KMS-11 (cell line): ENCODE results near the gene LRP6.

Experiments
- H2AFZ ChIP-seq: fragments of 200-600 bp; sonication (generic); 2 replicates; pipeline ENCODE4 v1.6.1; 2016; ENCODE audit warnings: antibody characterized with exemption, mixed run types, low read depth
- H3K27ac ChIP-seq: fragments of 200-600 bp; sonication (generic); 2 replicates; pipeline ENCODE4 v1.6.1; 2016; ENCODE audit warnings: mild to moderate bottlenecking, mixed run types
- H3K27me3 ChIP-seq: fragments of 200-600 bp; sonication (generic); 2 replicates; pipeline ENCODE4 v1.6.1; 2017; ENCODE audit warnings: mild to moderate bottlenecking, low read depth, mixed run types, moderate library complexity; ENCODE audit not compliant: insufficient read depth
- H3K36me3 ChIP-seq: fragments of 200-600 bp; sonication (generic); 2 replicates; pipeline ENCODE4 v1.6.1; 2017; ENCODE audit warnings: mild to moderate bottlenecking, mixed run types; ENCODE audit not compliant: insufficient read depth
- H3K4me1 ChIP-seq: fragments of 200-600 bp; sonication (generic); 2 replicates; pipeline ENCODE4 v1.6.1; 2016; ENCODE audit warnings: mild to moderate bottlenecking, low read depth, mixed run types; ENCODE audit not compliant: poor library complexity, severe bottlenecking
- H3K4me2 ChIP-seq: fragments of 200-600 bp; sonication (generic); 2 replicates; pipeline ENCODE4 v1.7.0; 2016; ENCODE audit warnings: mild to moderate bottlenecking, mixed run types
- H3K4me3 ChIP-seq: fragments of 200-600 bp; sonication (generic); IDR thresholded peaks from 2 replicates; pipeline ENCODE4 v1.6.1; 2017; ENCODE audit warnings: low read depth, low read length, mixed read lengths; ENCODE audit not compliant: insufficient read depth
- H3K79me2 ChIP-seq: fragments of 200-600 bp; sonication (generic); 2 replicates; pipeline ENCODE4 v1.6.1; 2016; ENCODE audit warnings: low read depth, mixed run types; ENCODE audit not compliant: insufficient read depth
- H3K9ac ChIP-seq: fragments of 200-600 bp; sonication (generic); 2 replicates; pipeline ENCODE4 v1.6.1; 2016; ENCODE audit warnings: mild to moderate bottlenecking, mixed run types
- H4K20me1 ChIP-seq: fragments of 200-600 bp; sonication (generic); 2 replicates; pipeline ENCODE4 v1.6.1; 2016; ENCODE audit warnings: mild to moderate bottlenecking, mixed run types; ENCODE audit not compliant: insufficient read depth
- TF ChIP-seq, protein P1 (sequence below): fragments of 200-600 bp; sonication (generic); conservative IDR thresholded peaks from 2 replicates; pipeline ENCODE4 v1.6.1; 2017; ENCODE audit warnings: low read depth, mild to moderate bottlenecking, antibody characterized with exemption, low read length, moderate library complexity, mixed read lengths

The LRP6 gene

DNA sequence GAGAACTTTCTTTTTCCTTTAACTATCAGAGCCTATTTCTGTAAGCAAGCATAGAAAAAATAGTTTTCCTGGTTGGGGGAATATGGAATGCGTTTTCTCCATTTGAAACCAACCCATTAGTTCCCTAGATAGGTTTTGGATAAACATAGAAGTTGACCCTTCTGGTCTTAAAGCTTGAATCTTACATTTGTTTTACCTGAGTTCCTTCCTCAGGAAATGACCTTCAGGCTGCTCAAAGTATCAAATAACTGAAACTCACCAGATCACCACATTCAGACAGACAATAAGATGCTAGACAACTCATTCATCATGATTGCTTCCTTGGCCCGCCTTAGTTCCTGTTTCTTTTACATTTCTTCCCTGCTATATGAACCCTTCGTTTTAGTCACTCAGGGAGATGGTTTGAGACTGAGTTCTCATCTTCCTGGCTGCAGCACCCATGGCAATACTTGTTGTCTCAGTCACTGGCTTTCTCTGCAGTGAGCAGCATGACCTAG is 52.2 kb downstream of the LRP6 start:
- H3K36me3 ChIP-seq, result no peaks in the 10 kb centered on the region
- H3K4me3 ChIP-seq, result no peak overlapping the region
- no peak overlapping the region for H2AFZ ChIP-seq
- no peaks in the 10 kb centered on the region; the same call in 1 of the 2 replicates for H3K79me2 ChIP-seq
- peak overlapping the region; percentile 62 for H3K4me2 ChIP-seq
- TF ChIP-seq, protein P1, sequence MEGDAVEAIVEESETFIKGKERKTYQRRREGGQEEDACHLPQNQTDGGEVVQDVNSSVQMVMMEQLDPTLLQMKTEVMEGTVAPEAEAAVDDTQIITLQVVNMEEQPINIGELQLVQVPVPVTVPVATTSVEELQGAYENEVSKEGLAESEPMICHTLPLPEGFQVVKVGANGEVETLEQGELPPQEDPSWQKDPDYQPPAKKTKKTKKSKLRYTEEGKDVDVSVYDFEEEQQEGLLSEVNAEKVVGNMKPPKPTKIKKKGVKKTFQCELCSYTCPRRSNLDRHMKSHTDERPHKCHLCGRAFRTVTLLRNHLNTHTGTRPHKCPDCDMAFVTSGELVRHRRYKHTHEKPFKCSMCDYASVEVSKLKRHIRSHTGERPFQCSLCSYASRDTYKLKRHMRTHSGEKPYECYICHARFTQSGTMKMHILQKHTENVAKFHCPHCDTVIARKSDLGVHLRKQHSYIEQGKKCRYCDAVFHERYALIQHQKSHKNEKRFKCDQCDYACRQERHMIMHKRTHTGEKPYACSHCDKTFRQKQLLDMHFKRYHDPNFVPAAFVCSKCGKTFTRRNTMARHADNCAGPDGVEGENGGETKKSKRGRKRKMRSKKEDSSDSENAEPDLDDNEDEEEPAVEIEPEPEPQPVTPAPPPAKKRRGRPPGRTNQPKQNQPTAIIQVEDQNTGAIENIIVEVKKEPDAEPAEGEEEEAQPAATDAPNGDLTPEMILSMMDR, result no peak
- H3K27me3 ChIP-seq, result no peaks in the 10 kb centered on the region
- peaks cover 37% of the 10 kb centered on the region for H3K4me1 ChIP-seq
- no peak overlapping the region for H3K9ac ChIP-seq
- H4K20me1 ChIP-seq, result no peaks in the 10 kb centered on the region
- no peak overlapping the region; the same call in 1 of the 2 replicates for H3K27ac ChIP-seq

DNA sequence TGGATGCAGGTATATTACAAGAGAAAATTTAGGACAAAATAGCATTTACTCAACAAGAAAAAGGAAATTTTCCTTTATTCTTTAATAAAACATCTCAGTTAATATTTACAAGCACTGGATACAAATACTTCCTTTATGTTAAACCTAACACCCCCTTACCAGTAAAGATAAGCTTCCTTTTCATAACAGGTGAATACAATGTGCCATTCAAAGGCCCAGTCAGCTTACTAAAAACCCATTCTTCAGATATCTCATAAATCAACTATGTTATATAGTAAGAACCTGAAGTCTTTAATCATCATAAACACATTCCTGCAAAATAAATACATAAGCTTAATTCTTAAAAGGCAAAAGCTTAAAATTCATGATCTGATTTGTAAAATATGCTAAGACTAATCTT is 52.6 kb downstream of the LRP6 start:
- Histone ChIP-seq H4K20me1 (no peaks in the 10 kb centered on the region), H3K79me2 (no peaks in the 10 kb centered on the region; the same call in 1 of the 2 replicates), H3K36me3 (no peaks in the 10 kb centered on the region), H3K27ac (no peak overlapping the region), H3K27me3 (no peaks in the 10 kb centered on the region), H3K4me3 (no peak overlapping the region), H3K4me2 (peak overlapping the region; percentile 62; the same call in 1 of the 2 replicates), H3K9ac (no peak overlapping the region), H2AFZ (no peak overlapping the region), H3K4me1 (peaks cover 37% of the 10 kb centered on the region)
- TF ChIP-seq, protein P1, result no peak

DNA sequence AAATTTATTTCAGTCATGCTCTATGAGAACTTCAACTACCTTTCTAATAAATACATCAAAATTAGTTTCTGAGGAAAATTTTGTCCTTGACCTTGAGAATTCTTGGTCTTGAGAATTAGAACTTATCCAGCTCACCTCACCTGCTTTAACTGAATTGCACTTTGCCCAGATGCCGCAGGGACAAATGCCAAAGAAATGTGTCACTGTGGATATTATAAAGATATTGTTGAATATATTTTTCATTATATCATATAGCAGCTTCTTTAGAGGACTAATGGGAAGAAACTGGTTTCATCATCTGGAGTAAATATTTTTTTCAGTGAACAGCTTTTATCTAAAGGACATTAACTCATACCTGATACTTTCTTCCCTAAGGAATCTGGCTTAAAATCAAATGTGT is 54.1 kb downstream of the LRP6 start:
- no peak overlapping the region for H3K4me2 ChIP-seq
- H3K27me3 ChIP-seq, result no peaks in the 10 kb centered on the region
- no peaks in the 10 kb centered on the region for H3K79me2 ChIP-seq
- H3K36me3 ChIP-seq, result no peaks in the 10 kb centered on the region
- no peak overlapping the region for H3K4me3 ChIP-seq
- no peak overlapping the region for H2AFZ ChIP-seq
- no peak overlapping the region for H3K9ac ChIP-seq
- peaks cover 37% of the 10 kb centered on the region for H3K4me1 ChIP-seq
- H4K20me1 ChIP-seq, result no peaks in the 10 kb centered on the region
- TF ChIP-seq, protein P1, result no peak
- H3K27ac ChIP-seq, result no peak overlapping the region

DNA sequence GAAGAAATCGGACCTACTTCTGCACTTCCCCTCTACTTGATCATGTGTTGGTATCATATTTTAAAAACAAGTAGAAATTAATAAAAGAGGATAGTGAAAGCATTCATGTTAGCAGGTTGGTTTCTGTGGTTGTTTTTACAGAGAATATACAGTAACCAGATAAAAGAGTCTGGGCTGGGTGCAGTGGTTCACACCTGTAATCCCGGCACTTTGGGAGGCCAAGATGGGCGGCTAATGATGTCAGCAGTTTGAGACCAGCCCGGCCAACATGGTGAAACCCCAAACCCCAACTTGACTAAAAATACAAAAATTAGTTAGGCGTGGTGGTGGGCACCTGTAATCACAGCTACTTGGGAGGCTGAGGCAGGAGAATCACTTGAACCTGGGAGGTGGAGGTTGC is 55.9 kb downstream of the LRP6 start:
- H4K20me1 ChIP-seq, result no peaks in the 10 kb centered on the region
- peak overlapping the region; percentile 41 for H3K4me2 ChIP-seq
- no peak overlapping the region for H3K4me3 ChIP-seq
- no peaks in the 10 kb centered on the region for H3K36me3 ChIP-seq
- no peak overlapping the region for H3K9ac ChIP-seq
- TF ChIP-seq, protein P1, result no peak
- peak overlapping the region; percentile 15; the same call in 1 of the 2 replicates for H3K27ac ChIP-seq
- no peaks in the 10 kb centered on the region for H3K27me3 ChIP-seq
- H3K4me1 ChIP-seq, result peaks cover 37% of the 10 kb centered on the region
- H2AFZ ChIP-seq, result no peak overlapping the region
- H3K79me2 ChIP-seq, result no peaks in the 10 kb centered on the region
